Lung (tissue), 12 donors: ENCODE measurements around the gene OR14I1. TPM values are rescaled to one million over a fixed set of nuclear protein-coding genes. Genes with fewer than 3 reads are reported as not detected.

Source experiments
- ATAC-seq: fragments of 200-7000 bp; cut with Tn5 transposase; one replicate; pipeline ENCODE4 v1.9.1; 2020; ENCODE audit warnings: moderate number of reproducible peaks; ENCODE audit not compliant: insufficient read depth, low FRiP score
- DNase-seq, 3 donors: peaks; one replicate each; pipeline ENCODE4 v3.0.0-alpha.2; 2013 to 2017
- H3K27ac ChIP-seq, 2 donors: one replicate each; pipeline ENCODE4 v1.5.1; 2013; ENCODE audit warnings: mild to moderate bottlenecking in 2 of 2, moderate library complexity in 2 of 2, control low read depth in 1 of 2, inconsistent platforms in 1 of 2, low read depth in 1 of 2, low read length in 1 of 2
- H3K27me3 ChIP-seq, 3 donors: one replicate each; pipeline ENCODE4 v1.5.1; 2013; ENCODE audit warnings: low read length in 2 of 3; ENCODE audit not compliant: control insufficient read depth in 3 of 3, insufficient read depth in 3 of 3
- H3K36me3 ChIP-seq, 4 donors: one replicate each; pipeline ENCODE4 v1.5.1; 2013; ENCODE audit warnings: low read length in 4 of 4, mild to moderate bottlenecking in 1 of 4, moderate library complexity in 1 of 4; ENCODE audit not compliant: control insufficient read depth in 4 of 4, insufficient read depth in 4 of 4
- H3K4me1 ChIP-seq, 5 donors: one replicate each; pipeline ENCODE4 v1.5.1; 2013; ENCODE audit warnings: low read length in 5 of 5, mild to moderate bottlenecking in 2 of 5, moderate library complexity in 1 of 5; ENCODE audit not compliant: control insufficient read depth in 5 of 5, insufficient read depth in 5 of 5
- H3K4me3 ChIP-seq: one replicate; pipeline ENCODE4 v1.5.1; 2013; ENCODE audit warnings: mild to moderate bottlenecking, control low read depth, moderate library complexity
- H3K9ac ChIP-seq, 2 donors: one replicate each; pipeline ENCODE4 v1.5.1; 2013; ENCODE audit warnings: low read length in 2 of 2, control low read depth in 1 of 2; ENCODE audit not compliant: insufficient read depth in 1 of 2
- H3K9me3 ChIP-seq, 4 donors: one replicate each; pipeline ENCODE4 v1.5.1; 2013; ENCODE audit warnings: low read length in 3 of 4, mild to moderate bottlenecking in 1 of 4, moderate library complexity in 1 of 4; ENCODE audit not compliant: control insufficient read depth in 4 of 4, insufficient read depth in 3 of 4
- CTCF ChIP-seq: IDR thresholded peaks from 2 replicates; pipeline ENCODE4 v1.5.1; 2012; ENCODE audit warnings: mild to moderate bottlenecking; ENCODE audit errors: control extremely low read depth, extremely low read depth
- WGBS, 2 donors: extraction: QIAGEN DNeasy Blood & Tissue Kit; methylation state at CpG; one replicate each; pipeline ENCODE4 v1.1.7; 2013; 5-methylcytosine and 5-hydroxymethylcytosine counted together
- polyA plus RNA-seq, 2 donors: library from polyadenylated mRNA; stranded (reverse); fragments of 200-250 nt; gene quantifications; one replicate each; pipeline ENCODE4 v1.2.1, GENCODE V29; 2013
- total RNA-seq, 2 donors: library from RNA; depleted of rRNA in 1 of 2; stranded (reverse); fragments of >200 nt in 1 of 2; gene quantifications; one replicate each; pipeline ENCODE4 v1.2.1, GENCODE V29; 2014 to 2021
- donor health status: control.
- donor health status: control.
- donor health status: Bipolar disorder and iron deficiency.
- donor health status: healthy.
- donor health status: DM: yes; HTN: yes; CAD: no.

Gene OR14I1
- total and polyA plus RNA-seq, 4 donors = not detected

GRCh38 chr1:248695451-248696132 is 7.0 kb downstream of the OR14I1 start:
- peaks cover 0 to 4% (median 0%) of the 10 kb centered on the region in 3 donors for H3K27me3 ChIP-seq
- no peaks in the 10 kb centered on the region for H3K4me1 ChIP-seq
- H3K36me3 ChIP-seq = no peaks in the 10 kb centered on the region
- ATAC-seq (peak; percentile 41), DNase-seq (no peak)
- TF ChIP-seq CTCF = no peak
- 88 to 90% methylated on average over 13 of the region's 13 CpGs for WGBS, 2 donors
- H3K27ac ChIP-seq = peak overlapping the region in 1 of 2 donors; percentile 3
- H3K9ac ChIP-seq = no peak overlapping the region
- no peak overlapping the region for H3K4me3 ChIP-seq
- H3K9me3 ChIP-seq = peaks cover 0 to 12% (median 4%) of the 10 kb centered on the region in 4 donors

DNA sequence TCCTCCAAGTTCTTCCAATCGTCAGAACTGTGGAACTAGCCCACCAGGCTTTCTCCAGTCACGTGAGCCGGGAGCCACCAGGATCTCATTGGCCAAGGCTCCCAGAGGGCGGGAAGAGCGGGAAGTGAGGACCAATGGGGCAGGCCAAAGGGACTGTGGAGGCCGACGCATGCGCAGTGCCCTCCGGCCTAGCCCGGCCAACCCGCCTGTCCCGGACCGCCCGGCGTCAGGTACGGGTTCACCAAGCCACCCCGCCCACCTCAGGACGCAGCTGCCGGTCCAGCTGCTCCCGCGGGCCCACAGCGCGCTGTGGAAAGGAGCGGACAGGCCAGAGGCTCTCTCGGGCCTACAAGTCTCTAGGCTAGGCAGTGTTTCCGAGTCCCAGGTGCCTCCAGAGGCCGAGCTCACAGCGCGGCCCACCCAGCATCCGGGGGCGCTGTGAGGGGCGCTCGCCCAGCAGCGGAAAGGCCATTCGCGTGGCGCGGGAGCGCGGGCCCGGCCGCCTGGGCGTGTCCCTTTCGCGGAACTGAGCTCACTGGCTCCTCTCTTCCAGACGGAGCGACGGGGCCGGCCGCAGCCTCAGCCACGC is 10.9 kb downstream of the OR14I1 start:
- TF ChIP-seq CTCF = no peak
- Histone ChIP-seq H3K27ac (no peak overlapping the region), H3K4me1 (no peaks in the 10 kb centered on the region), H3K9ac (no peak overlapping the region), H3K9me3 (peaks cover 0 to 12% (median 4%) of the 10 kb centered on the region in 4 donors), H3K36me3 (no peaks in the 10 kb centered on the region), H3K4me3 (no peak overlapping the region), H3K27me3 (peaks cover 0 to 4% (median 0%) of the 10 kb centered on the region in 3 donors)
- DNase-seq (no peak), ATAC-seq (no peak)
- WGBS, 2 donors = 77 to 78% methylated on average over 46 to 51 of the region's 51 CpGs

GRCh38 chr1:248688527-248689298 is 13.9 kb downstream of the OR14I1 start:
- H3K36me3 ChIP-seq = no peaks in the 10 kb centered on the region
- no peak for TF ChIP-seq CTCF
- WGBS, 2 donors = 89 to 93% methylated on average over 4 of the region's 4 CpGs
- DNase-seq = no peak
- H3K27me3 ChIP-seq = peaks cover 0 to 4% (median 0%) of the 10 kb centered on the region in 3 donors
- H3K27ac ChIP-seq = no peak overlapping the region
- peaks cover 0 to 12% (median 0%) of the 10 kb centered on the region in 4 donors for H3K9me3 ChIP-seq
- H3K4me1 ChIP-seq = no peaks in the 10 kb centered on the region
- no peak overlapping the region for H3K4me3 ChIP-seq
- ATAC-seq = no peak
- H3K9ac ChIP-seq = no peak overlapping the region
